Measurements from ENCODE around the gene ADAMTS8.

ADAMTS8 gene

GRCh38 chr11:130418756-130419155 is 9.7 kb downstream of the ADAMTS8 start:
- no peak for DNase-seq (ENCODE audit: low read depth)

- DNase-seq (ENCODE audit: low read depth): no peak
Observed at GRCh38 chr11:130418210-130418609, 10.2 kb downstream of the ADAMTS8 start.

- no peak for DNase-seq (ENCODE audit: low read depth)
Observed at GRCh38 chr11:130416906-130417305, 11.5 kb downstream of the ADAMTS8 start.

- DNase-seq (ENCODE audit: low read depth): no peak
Observed at GRCh38 chr11:130416530-130416882, 11.9 kb downstream of the ADAMTS8 start.

DNA sequence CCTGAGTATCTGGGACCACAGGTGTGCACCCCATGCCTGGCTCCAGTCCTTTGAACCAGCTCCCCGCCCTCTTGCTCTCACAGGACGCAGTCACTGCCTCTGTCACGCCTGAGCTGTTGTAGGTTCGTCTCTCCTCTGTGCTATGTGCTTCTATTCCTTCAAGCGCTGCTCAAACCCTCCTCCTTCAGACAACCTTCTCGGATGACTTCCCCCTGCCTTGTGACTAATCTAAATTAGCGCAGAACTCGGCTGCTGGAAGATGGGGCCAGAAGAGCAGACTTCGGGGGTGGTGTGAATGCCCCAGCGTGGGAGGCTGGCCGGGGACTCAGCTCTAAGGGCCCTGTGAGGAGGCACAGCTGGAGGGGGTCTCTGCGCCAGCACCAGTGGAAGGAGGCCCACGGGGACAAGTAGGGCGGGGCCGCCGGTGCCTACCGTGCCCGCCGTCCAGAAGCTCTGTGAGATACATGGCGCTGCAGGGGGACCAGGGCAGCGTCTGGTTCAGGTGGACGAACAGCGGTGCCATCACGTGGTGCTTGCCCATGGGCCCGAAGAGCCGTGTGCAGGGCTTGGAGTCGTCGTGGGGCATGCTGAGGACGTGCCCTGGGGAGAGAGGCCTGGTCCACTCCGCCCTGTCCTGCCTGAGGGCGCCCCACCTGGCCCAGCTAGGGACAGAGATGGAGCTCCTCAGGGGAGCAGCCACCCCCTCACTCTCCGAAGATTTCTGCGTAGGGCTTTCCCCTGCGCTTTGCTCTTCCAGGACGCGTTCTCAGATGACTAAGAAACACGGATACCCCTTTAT is 12.5 kb downstream of the ADAMTS8 start:
- no peak for DNase-seq (ENCODE audit: low read depth)

DNA sequence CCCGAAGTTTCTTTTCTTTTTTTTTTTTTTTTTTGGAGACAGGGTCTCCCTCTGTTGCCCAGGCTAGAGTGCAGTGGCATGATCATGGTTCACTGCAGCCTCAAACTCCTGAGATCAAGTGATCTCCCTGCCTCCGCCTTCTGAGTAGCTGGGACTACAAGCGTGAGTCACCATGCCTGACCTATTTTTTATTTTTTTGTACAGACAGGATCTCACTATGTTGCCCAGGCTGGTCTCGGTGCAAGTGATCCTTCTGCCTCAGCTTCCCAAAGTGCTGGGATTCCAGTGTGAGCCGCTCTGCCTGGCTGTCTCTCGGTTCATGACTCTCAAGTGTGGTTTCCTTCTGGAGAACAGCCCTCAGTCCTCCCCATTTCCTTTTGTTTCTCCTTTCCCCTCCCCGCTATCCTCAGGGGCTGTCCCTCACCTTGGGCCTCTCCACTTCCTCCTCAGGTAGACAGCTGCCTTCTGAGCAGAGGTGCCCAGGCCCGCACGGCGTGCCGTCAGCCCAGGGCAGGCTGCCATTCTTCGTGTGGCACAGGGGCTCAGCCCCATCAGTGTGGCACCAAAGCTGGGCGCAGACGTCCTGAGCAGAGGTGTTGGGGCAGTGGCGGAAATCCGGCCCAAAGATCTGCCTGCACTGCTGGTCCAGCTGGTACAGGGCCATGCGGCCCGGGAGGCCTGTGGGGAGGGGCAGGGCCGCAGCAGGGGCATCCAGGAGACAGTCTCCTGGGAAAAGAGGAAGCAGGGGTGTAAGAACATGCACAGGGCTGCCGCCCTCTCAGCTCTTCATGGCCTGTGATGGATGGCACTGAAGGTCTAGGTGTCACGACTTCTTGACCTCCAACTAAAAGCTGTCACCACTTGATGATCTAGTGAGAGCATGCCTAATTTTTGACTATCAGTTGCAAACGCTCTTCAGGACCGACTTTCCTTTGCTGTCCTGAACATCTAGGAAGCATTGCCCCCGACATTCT is 14.0 kb downstream of the ADAMTS8 start:
- no peak for DNase-seq (ENCODE audit: low read depth)

GRCh38 chr11:130413405-130414106 is 14.9 kb downstream of the ADAMTS8 start:
- DNase-seq (ENCODE audit: low read depth): peak; percentile 91

- DNase-seq (ENCODE audit: low read depth): no peak
Observed at GRCh38 chr11:130411223-130411622, 17.2 kb downstream of the ADAMTS8 start.

DNA sequence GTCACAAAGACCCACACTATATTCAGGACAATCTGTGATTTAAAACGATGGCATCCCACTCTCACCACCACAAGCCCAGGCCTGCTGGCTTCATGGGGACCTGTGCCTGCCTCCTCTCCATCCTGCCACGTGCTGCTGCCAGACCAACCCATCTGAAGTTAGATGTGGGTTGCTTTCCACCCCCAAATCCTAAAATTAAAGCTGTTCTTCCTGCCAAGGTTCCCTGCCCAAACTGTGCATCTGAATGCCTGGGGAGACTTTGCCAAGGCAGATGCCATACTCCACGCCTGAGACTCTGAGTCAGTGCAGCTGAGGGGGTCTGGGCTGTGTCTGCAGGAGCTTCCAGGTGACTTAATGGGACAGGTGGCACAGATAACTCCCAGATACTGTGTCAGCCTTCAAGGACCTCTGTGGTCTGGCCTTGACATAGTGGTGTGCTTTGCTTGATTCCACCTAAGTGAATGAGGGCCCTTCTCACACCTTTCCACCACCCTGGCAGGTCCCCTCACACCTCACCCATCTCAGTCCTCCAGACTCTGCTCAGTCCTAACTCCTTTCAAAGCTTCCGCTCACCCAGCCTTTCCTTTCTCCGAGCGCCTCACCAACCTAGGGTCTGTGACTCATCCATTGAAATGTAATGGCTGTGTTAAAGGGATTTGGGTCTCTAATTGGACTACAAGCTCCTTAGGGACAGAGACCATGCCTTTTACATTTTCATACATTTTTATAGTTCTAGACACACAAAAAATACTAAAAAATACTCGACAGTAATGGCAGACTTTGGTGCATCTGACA is 18.6 kb downstream of the ADAMTS8 start:
- no peak for DNase-seq (ENCODE audit: low read depth)

GRCh38 chr11:130408901-130409300 is 19.5 kb downstream of the ADAMTS8 start:
- DNase-seq (ENCODE audit: low read depth): no peak

DNA sequence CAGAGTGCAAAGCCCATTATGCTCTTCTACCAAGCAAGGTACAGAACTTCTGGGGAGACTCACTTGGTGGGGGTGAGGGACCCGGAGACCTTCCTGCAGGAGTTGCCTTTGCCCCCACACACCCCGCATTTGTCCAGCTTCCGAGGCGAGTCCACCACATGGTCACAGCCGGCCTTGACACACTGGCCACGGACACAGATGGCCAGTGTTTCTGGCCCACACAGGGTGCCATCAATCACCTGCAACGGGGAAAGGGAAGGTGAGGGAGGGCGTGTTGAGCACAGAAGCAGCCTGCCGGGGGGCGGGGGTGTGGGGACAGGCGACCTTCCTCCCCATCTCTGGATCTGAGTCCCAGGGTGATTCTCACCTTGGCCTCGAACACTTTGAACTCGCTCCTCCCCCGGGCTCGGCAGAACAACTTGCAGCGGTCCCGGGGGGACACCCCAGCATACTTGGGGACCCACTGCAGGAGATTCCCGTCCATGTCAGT is 20.0 kb downstream of the ADAMTS8 start:
- no peak for DNase-seq (ENCODE audit: low read depth)

DNA sequence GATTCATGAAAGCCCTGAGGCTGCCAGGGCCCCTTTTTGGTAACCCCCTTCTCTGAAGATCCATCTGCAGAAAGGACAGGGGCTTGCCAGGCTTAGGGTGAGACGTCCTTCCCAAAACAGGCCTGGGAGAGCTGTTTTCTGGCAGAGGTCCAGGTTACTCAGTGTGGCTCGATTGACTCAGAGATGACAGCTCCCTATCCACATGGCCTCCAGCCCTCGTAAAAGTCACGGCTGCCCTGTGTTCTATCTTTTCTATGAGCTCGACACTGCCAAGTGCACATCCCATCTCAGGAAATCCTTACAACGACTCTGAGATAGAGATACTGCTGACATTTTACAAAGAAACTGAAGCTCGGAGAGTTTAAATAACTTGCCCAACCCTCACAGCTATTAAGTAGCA is 20.4 kb downstream of the ADAMTS8 start:
- DNase-seq (ENCODE audit: low read depth): peak; percentile 91

DNA sequence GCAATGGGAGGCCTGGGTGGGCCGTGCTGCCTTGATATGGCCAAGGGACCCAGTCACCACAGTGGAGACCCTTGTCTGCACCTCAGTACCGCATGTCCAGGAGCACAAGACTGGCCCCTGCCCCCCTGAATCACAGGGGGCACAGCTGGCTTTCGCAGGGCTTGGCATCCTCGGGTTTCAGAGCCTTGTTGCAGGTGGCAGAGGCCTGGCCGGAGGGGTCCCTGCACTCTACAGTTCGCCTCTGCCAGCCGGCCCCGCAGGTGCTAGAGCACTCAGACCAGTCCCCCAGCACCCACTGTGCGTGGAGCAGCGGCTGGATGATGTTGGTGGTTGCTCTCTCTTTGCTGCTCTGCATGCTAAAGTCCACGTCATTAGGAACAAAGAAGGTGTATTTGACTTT is 23.0 kb downstream of the ADAMTS8 start:
- no peak for DNase-seq (ENCODE audit: low read depth)

DNA sequence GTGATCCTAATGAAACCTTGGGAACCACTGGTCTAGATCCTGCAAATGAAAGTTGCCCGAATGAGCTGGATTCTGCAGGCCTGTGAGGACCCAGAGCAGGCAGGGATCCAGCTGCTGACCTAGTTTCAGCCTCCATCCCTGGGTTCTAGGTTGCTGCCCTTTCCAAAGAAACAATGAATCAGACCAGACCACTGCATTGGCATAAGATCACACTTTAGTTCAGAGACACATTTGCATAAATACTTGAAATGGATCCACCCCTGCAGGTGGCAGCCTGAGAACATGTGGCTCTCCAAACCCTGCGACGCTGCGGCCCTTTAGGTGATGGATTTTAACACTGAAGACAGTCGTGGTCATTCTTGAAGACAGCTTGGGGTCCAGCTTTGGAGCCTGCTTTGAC is 23.7 kb downstream of the ADAMTS8 start:
- DNase-seq (ENCODE audit: low read depth): no peak

DNA sequence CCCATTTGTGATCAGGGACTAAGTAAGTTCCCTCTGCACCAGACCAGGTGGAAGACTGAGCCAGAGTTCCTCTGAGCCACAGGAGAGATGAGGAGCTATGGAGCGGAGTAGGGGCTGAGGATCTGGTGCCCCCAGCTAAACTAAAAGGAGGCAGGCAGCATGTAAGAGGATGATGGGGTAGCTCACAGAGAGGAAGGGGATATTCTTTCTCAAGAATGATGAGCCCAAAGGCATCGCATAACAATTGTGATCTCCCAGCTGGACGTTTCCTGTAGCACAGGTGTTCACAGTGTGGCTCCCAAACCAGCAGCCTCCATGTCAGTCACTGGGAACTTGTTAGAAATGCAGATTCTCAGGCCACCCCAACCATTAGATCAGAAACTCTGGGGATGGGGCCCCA is 24.4 kb downstream of the ADAMTS8 start:
- no peak for DNase-seq (ENCODE audit: low read depth)

GRCh38 chr11:130403271-130403804 is 25.1 kb downstream of the ADAMTS8 start:
- peak; percentile 85 for DNase-seq (ENCODE audit: low read depth)

- DNase-seq (ENCODE audit: low read depth): no peak
Observed at GRCh38 chr11:130402570-130402969, 25.8 kb downstream of the ADAMTS8 start.

DNA sequence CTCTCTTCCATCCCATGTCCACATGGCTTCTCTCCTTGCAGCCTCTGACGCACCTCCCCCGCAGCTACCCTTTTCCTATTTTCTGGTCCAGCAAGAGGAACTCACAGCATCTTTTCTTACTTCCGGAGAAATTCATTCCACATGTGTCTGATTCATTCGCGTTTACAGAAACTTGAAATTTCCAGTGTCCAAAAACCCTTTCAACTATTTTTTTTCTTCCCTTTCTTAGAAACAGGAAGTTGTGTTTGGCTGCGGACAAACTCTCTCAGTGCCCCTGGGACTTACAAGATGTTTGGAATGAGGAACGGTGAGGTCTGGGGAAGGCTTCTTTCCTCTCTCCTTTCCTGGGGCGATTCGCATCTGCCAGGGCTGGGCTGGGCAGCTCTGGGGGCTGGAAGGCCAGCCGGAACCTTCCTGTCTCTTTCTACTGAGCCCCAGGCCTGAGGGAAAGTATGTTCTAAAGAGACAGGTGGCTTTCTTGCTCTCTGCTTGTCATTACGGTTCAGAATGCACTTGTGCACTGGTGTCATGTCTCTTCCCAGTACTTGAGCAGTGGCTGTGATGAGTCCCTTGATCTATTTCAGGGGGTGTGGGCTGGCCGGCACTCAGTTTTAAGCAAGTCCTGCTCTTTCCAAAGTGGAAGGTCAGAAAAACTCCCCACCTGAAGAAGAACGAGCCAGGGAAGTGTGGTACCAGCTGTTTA is 27.5 kb downstream of the ADAMTS8 start:
- peak; percentile 21 for DNase-seq (ENCODE audit: low read depth)

DNA sequence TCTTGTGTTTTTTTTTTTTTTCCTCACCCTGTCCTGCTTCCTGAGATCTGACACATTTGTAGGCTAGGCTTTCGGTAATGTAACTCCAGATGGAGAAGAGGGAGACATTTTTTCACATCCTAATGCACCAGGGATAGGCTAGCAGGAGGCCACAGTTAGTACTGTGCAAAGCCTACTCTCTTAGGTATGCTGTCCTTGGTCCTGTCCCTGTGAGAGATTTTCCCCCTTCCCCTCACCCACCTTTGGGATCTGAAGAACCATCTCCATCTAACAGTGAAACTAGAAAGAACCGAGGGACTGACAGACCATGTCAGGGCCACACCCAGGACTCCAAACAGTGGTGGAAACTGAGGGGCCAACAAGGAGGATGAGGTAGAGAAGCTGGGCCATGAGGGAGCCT is 29.2 kb downstream of the ADAMTS8 start:
- DNase-seq (ENCODE audit: low read depth): no peak

- no peak for DNase-seq (ENCODE audit: low read depth)
Observed at GRCh38 chr11:130397780-130398179, 30.6 kb downstream of the ADAMTS8 start.

DNA sequence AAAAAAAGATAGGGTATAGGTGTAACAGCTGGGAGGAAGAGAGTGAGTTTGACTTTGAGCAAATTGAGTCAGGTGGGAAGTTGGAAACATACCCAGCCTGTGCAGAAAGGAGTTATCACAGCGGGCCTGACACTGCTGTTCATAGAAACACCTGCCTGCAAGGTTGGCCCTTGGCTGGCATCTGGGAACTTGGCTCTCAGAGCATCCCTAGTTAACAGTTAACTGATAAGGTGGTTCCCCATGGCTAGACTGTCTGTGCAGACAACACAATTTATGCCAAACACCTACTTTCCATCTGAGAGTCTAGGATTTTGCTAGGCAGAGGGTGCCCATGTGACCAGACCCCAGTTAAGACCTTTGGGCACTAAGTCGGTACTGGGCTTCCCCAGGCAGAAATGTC is 31.4 kb downstream of the ADAMTS8 start:
- DNase-seq (ENCODE audit: low read depth): no peak

Measured in ELR (cell line).